ENCODE data around the gene GAD2.

DNA sequence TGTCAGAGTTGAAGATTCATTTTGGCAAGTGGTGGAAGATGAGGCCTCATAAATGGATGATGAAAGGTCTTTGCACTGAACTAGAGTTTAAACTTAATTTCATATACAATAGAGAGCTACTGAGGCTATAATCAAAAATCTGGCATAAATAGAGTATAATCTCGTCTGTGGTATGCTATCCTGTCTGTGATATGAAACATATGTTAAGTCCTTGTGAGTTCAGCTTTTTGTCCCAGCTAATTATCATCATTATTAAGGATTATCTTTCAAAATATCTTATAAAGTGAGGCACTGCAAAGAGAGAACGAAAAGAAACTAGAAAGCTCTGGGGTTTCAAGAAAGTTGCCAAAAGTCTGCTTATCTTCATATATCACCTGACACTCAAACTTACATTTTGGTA, 83.4 kb downstream of the GAD2 start:
- TF ChIP-seq, protein P1, sequence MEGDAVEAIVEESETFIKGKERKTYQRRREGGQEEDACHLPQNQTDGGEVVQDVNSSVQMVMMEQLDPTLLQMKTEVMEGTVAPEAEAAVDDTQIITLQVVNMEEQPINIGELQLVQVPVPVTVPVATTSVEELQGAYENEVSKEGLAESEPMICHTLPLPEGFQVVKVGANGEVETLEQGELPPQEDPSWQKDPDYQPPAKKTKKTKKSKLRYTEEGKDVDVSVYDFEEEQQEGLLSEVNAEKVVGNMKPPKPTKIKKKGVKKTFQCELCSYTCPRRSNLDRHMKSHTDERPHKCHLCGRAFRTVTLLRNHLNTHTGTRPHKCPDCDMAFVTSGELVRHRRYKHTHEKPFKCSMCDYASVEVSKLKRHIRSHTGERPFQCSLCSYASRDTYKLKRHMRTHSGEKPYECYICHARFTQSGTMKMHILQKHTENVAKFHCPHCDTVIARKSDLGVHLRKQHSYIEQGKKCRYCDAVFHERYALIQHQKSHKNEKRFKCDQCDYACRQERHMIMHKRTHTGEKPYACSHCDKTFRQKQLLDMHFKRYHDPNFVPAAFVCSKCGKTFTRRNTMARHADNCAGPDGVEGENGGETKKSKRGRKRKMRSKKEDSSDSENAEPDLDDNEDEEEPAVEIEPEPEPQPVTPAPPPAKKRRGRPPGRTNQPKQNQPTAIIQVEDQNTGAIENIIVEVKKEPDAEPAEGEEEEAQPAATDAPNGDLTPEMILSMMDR (IDR thresholded peaks at IDR 0.05; ENCODE audit: borderline replicate concordance, extremely low read depth, low read length, poor library complexity, severe bottlenecking) = no peak
- no peak for TF ChIP-seq EZH2 (IDR thresholded peaks at IDR 0.05; ENCODE audit: borderline replicate concordance, low read depth, low read length, severe bottlenecking)

Measured in DND-41 (cell line).